ENCODE measurements around the gene PAK5. TPM values are rescaled to one million over a fixed set of nuclear protein-coding genes. Genes with fewer than 3 reads are reported as not detected.

PAK5 gene
- total and polyA plus RNA-seq, 2 of the 13 experiments (the other 11 are each of a cell fraction or from before 2014, with no cell fraction given), result not detected

GRCh38 chr20:9705722-9706476, 133.0 kb downstream of the PAK5 start:
- H4K20me1 ChIP-seq (ENCODE audit: insufficient read depth, low read length), result no peaks in the 10 kb centered on the region
- no peak overlapping the region for H3K4me2 ChIP-seq (ENCODE audit: low read depth, low read length)
- ChIA-PET CTCF (ENCODE audit: low intra/inter-chr PET ratio, low total read pairs) (no interaction called here), POLR2A (no interaction called here)
- no TSS peak for BruUV-seq (replicated peaks)
- H3K27ac ChIP-seq (ENCODE audit: extremely low read length, insufficient read depth, low read length), result no peak overlapping the region
- WGBS (ENCODE audit: low lambda C conversion rate), result 3% methylated on average over 4 of the region's 4 CpGs
- ATAC-seq (no peak), DNase-seq (ENCODE audit: low spot score) (no peak), FAIRE-seq (no peak)
- intact Hi-C loops (cut with micrococcal nuclease; ENCODE audit: unreplicated experiment), result no loop called here
- H3K79me2 ChIP-seq (ENCODE audit: insufficient read depth, low read length), result no peaks in the 10 kb centered on the region
- H3K9ac ChIP-seq (ENCODE audit: insufficient read depth, low read depth, low read length), result no peak overlapping the region
- no peak overlapping the region for H2AFZ ChIP-seq (ENCODE audit: low read length)
- no peaks in the 10 kb centered on the region for H3K4me1 ChIP-seq (ENCODE audit: insufficient read depth, low read length)
- in situ Hi-C loops (cut with HindIII; ENCODE audit: extremely low pct_ligation_motif_present, low pct_unique_long_range_greater_than_20kb), result no loop called here
- H3K36me3 ChIP-seq (replicated peaks in 1 of 2; ENCODE audit: control insufficient read depth in 1 of 2, insufficient read depth in 2 of 2, low read length in 2 of 2), result no peaks in the 10 kb centered on the region
- no peaks in the 10 kb centered on the region for H3K9me3 ChIP-seq (ENCODE audit: low read length)
- no peak overlapping the region for H3K4me3 ChIP-seq (replicated peaks in 1 of 3; ENCODE audit: insufficient read depth in 1 of 3, low read depth in 2 of 3, low read length in 3 of 3)
- no peaks in the 10 kb centered on the region for H3K27me3 ChIP-seq (ENCODE audit: control insufficient read depth in 1 of 2, insufficient read depth in 2 of 2, low read length in 2 of 2)
- TF ChIP-seq ZNF784 (CRISPR knock-in tag; IDR thresholded peaks at IDR 0.05; ENCODE audit: borderline replicate concordance) (no peak), HMG20B (CRISPR knock-in tag; conservative IDR thresholded peaks at IDR 0.05) (no peak), ELK4 (CRISPR knock-in tag; IDR thresholded peaks at IDR 0.05; ENCODE audit: borderline replicate concordance) (no peak), CTCF (CRISPR knock-in tag; IDR thresholded peaks at IDR 0.05) (no peak), ZNF362 (CRISPR knock-in tag; IDR thresholded peaks at IDR 0.05; ENCODE audit: borderline replicate concordance) (no peak), ZBTB39 (CRISPR knock-in tag; IDR thresholded peaks at IDR 0.05) (no peak), DDIT3 (CRISPR knock-in tag; IDR thresholded peaks at IDR 0.05) (no peak), GATA4 (IDR thresholded peaks at IDR 0.05; ENCODE audit: borderline replicate concordance, low read depth) (no peak), CCAR2 (optimal IDR thresholded peaks at IDR 0.05; ENCODE audit: low read depth, low read length) (no peak), JUNB (CRISPR knock-in tag; IDR thresholded peaks at IDR 0.05; ENCODE audit: borderline replicate concordance) (no peak), ZNF10 (CRISPR knock-in tag; IDR thresholded peaks at IDR 0.05; ENCODE audit: borderline replicate concordance, low read depth) (no peak), ETS1 (CRISPR knock-in tag; IDR thresholded peaks at IDR 0.05) (no peak), SMARCE1 (IDR thresholded peaks at IDR 0.05; ENCODE audit: borderline replicate concordance) (no peak), MLX (CRISPR knock-in tag; IDR thresholded peaks at IDR 0.05) (no peak)
